A549 (cell line): ENCODE measurements around the gene RBM26. TPM values are rescaled to one million over a fixed set of nuclear protein-coding genes. Genes with fewer than 3 reads are reported as not detected.

Experiments
- ATAC-seq, 2 experiments: fragments of 200-7000 bp in 1 of 2; fragments of >200 bp in 1 of 2; cut with Nextera tagmentation in 1 of 2; cut with Tn5 transposase in 1 of 2; 3 replicates each; pipeline versions ENCODE4 v1.8.0 to v1.9.1; 2018 to 2020; ENCODE audit warnings: mild to moderate bottlenecking in 1 of 2, moderate library complexity in 1 of 2
- CTCF ChIA-PET: fragments of 300-600 bp; sonication (Branson Sonifier 250); formaldehyde crosslinking; extraction: SDS; loops from one replicate; lab custom pipeline; 2021; ENCODE audit warnings: antibody characterized with exemption, inconsistent platforms; lab: Yijun Ruan, JAX
- POLR2A ChIA-PET: fragments of 350-600 bp; formaldehyde crosslinking; extraction: SDS; loops from one replicate; lab custom pipeline; 2021; ENCODE audit warnings: antibody characterized with exemption, inconsistent platforms; lab: Yijun Ruan, JAX
- DNase-seq, 2 experiments: peaks; one replicate each; pipeline versions ENCODE4 v3.0.0 to v3.0.0-alpha.2; 2011 to 2016; ENCODE audit warnings: low read depth in 1 of 2, low spot score in 1 of 2
- FAIRE-seq: peaks from 2 replicates; lab custom pipeline; 2011; peaks lifted over from hg19 to GRCh38; lab: Jason Lieb, UNC
- H3K27ac ChIP-seq, 2 experiments: fragments of >200 bp; sonication (Bioruptor Twin); formaldehyde crosslinking; 3 replicates each; pipeline ENCODE4 v1.5.1; 2016 to 2017
- H3K4me1 ChIP-seq: fragments of >200 bp; sonication (Bioruptor Twin); formaldehyde crosslinking; 3 replicates; pipeline ENCODE4 v1.6.1; 2016
- H3K4me2 ChIP-seq: fragments of >200 bp; sonication (Bioruptor Twin); formaldehyde crosslinking; 3 replicates; pipeline ENCODE4 v1.6.1; 2016
- H3K4me3 ChIP-seq: fragments of >200 bp; sonication (Bioruptor Twin); formaldehyde crosslinking; 3 replicates; pipeline ENCODE4 v1.5.1; 2016
- H3K9me3 ChIP-seq: fragments of >200 bp; sonication (Bioruptor Twin); formaldehyde crosslinking; 3 replicates; pipeline ENCODE4 v1.6.1; 2016
- BCL3 ChIP-seq: fragments of >200 bp; sonication (Bioruptor Twin); formaldehyde crosslinking; IDR thresholded peaks from 3 replicates; pipeline ENCODE4 v1.6.1; 2016
- BHLHE40 ChIP-seq: IDR thresholded peaks from 2 replicates; pipeline ENCODE4 v1.6.1; 2012; ENCODE audit warnings: low read depth, low read length, inconsistent platforms
- CHD4 ChIP-seq: fragments of 200-600 bp; sonication (generic); IDR thresholded peaks from 2 replicates; pipeline ENCODE4 v1.6.1; 2016; ENCODE audit warnings: antibody characterized with exemption, mild to moderate bottlenecking, borderline replicate concordance
- CTCF ChIP-seq: fragments of >200 bp; sonication (Bioruptor Twin); formaldehyde crosslinking; IDR thresholded peaks from 3 replicates; pipeline ENCODE4 v1.5.1; 2016
- E2F6 ChIP-seq: IDR thresholded peaks from 2 replicates; pipeline ENCODE4 v1.6.1; 2012; ENCODE audit warnings: low read depth, borderline replicate concordance
- EHF ChIP-seq: fragments of 250-450 bp; sonication (Bioruptor Pico); IDR thresholded peaks from 2 replicates; pipeline ENCODE4 v1.5.0; 2020; ENCODE audit warnings: mild to moderate bottlenecking
- ELK1 ChIP-seq: fragments of 150-350 bp; IDR thresholded peaks from 2 replicates; pipeline ENCODE4 v1.6.1; 2014; ENCODE audit warnings: low read depth, mild to moderate bottlenecking, low read length
- EP300 ChIP-seq, 2 experiments: fragments of >200 bp; sonication (Bioruptor Twin); formaldehyde crosslinking; IDR thresholded peaks; 2 replicates in 1 of 2; 3 replicates in 1 of 2; pipeline ENCODE4 v1.6.1; 2016 to 2017
- ESRRA ChIP-seq: fragments of 150-350 bp; IDR thresholded peaks from 2 replicates; pipeline ENCODE4 v1.6.1; 2014; ENCODE audit warnings: mild to moderate bottlenecking, low read length, borderline replicate concordance
- FOSB ChIP-seq: fragments of 250-450 bp; sonication (Bioruptor Pico); IDR thresholded peaks from 2 replicates; pipeline ENCODE4 v1.5.0; 2020; ENCODE audit warnings: mild to moderate bottlenecking, moderate library complexity
- GATA3 ChIP-seq: IDR thresholded peaks from 2 replicates; pipeline ENCODE4 v1.6.1; 2012; ENCODE audit warnings: borderline replicate concordance
- HES2 ChIP-seq: fragments of >200 bp; sonication (Bioruptor Twin); formaldehyde crosslinking; IDR thresholded peaks from 2 replicates; pipeline ENCODE4 v1.6.1; 2016
- HEYL ChIP-seq: fragments of 250-450 bp; sonication (Bioruptor Pico); IDR thresholded peaks from 2 replicates; pipeline ENCODE4 v1.8.0; 2021; ENCODE audit warnings: mild to moderate bottlenecking, moderate library complexity
- HOXA7 ChIP-seq: fragments of 250-450 bp; sonication (Bioruptor Pico); IDR thresholded peaks from 2 replicates; pipeline ENCODE4 v1.5.0; 2020; ENCODE audit warnings: mild to moderate bottlenecking, moderate library complexity
- JUNB ChIP-seq: fragments of >200 bp; sonication (Bioruptor Twin); formaldehyde crosslinking; IDR thresholded peaks from 2 replicates; pipeline ENCODE4 v1.6.1; 2016
- KDM1A ChIP-seq: fragments of 200-600 bp; sonication (generic); IDR thresholded peaks from 2 replicates; pipeline ENCODE4 v1.6.1; 2016; ENCODE audit warnings: low read depth, mild to moderate bottlenecking
- KDM5A ChIP-seq: fragments of 200-600 bp; sonication (generic); IDR thresholded peaks from 2 replicates; pipeline ENCODE4 v1.6.1; 2016; ENCODE audit warnings: antibody characterized with exemption, mild to moderate bottlenecking
- MAFK ChIP-seq: fragments of 450-650 bp; IDR thresholded peaks from 2 replicates; pipeline ENCODE4 v1.6.1; 2014; ENCODE audit not compliant: partially characterized antibody
- NFE2L2 ChIP-seq: fragments of 150-350 bp; conservative IDR thresholded peaks from 2 replicates; pipeline ENCODE4 v1.6.1; 2014; ENCODE audit warnings: low read length
- NPAS2 ChIP-seq: fragments of 250-450 bp; sonication (Bioruptor Pico); IDR thresholded peaks from 2 replicates; pipeline ENCODE4 v1.8.0; 2022; ENCODE audit warnings: mild to moderate bottlenecking, moderate library complexity, borderline replicate concordance
- NR3C1 ChIP-seq: fragments of >200 bp; sonication (Bioruptor Twin); formaldehyde crosslinking; IDR thresholded peaks from 3 replicates; pipeline ENCODE4 v1.6.1; 2017
- POLR2A ChIP-seq: IDR thresholded peaks from 2 replicates; pipeline ENCODE4 v1.6.1; 2012; ENCODE audit warnings: mild to moderate bottlenecking, low read length
- RARB ChIP-seq: fragments of 250-450 bp; sonication (Bioruptor Pico); IDR thresholded peaks from 2 replicates; pipeline ENCODE4 v1.8.0; 2021; ENCODE audit warnings: mild to moderate bottlenecking, moderate library complexity
- RFX5 ChIP-seq: fragments of 450-650 bp; IDR thresholded peaks from 2 replicates; pipeline ENCODE4 v1.7.1; 2014; ENCODE audit warnings: antibody characterized with exemption, mild to moderate bottlenecking, moderate library complexity
- TFCP2L1 ChIP-seq: fragments of 250-450 bp; sonication (Bioruptor Pico); IDR thresholded peaks from 2 replicates; pipeline ENCODE4 v1.5.0; 2021; ENCODE audit warnings: mild to moderate bottlenecking
- USF2 ChIP-seq: fragments of 450-650 bp; IDR thresholded peaks from 2 replicates; pipeline ENCODE4 v1.6.1; 2014; ENCODE audit warnings: antibody characterized with exemption
- ZFP36 ChIP-seq: fragments of 450-650 bp; IDR thresholded peaks from 2 replicates; pipeline ENCODE4 v1.6.1; 2014; ENCODE audit warnings: borderline replicate concordance; ENCODE audit not compliant: partially characterized antibody
- ZNF302 ChIP-seq: fragments of 250-450 bp; sonication (Bioruptor Pico); IDR thresholded peaks from 2 replicates; pipeline ENCODE4 v1.9.0; 2021; ENCODE audit warnings: inconsistent platforms, mild to moderate bottlenecking, moderate library complexity
- WGBS: methylation state at CpG from one replicate; pipeline ENCODE4 v1.1.6; 2017; ENCODE audit errors: missing lambda C conversion rate; 5-methylcytosine and 5-hydroxymethylcytosine counted together
- polyA plus RNA-seq, 4 experiments: library from polyadenylated mRNA; depleted of rRNA in 3 of 4; stranded (reverse); fragments of >200 nt; fragmentation: RNase III in 1 of 4; extraction: RNeasy Plus Mini Kit Qiagen cat#74134 plus additional on column Dnase treatment in 1 of 4; gene quantifications; 2 replicates in 3 of 4; 3 replicates in 1 of 4; pipeline ENCODE4 v1.2.3, GENCODE V29; 2011 to 2017

The RBM26 gene
- polyA plus RNA-seq, 2 of the 4 experiments (the other 2 are of a cell fraction): 29.5 to 29.7 TPM

- no peak for ATAC-seq
- H3K27ac ChIP-seq: no peak overlapping the region
- no peak overlapping the region for H3K4me3 ChIP-seq
- POLR2A ChIA-PET: no interaction called here
- no peak for FAIRE-seq
- CTCF ChIA-PET: no interaction called here
- TF ChIP-seq MAFK (no peak), FOSB (no peak), ESRRA (no peak), NFE2L2 (no peak), HES2 (no peak), KDM5A (no peak), HOXA7 (no peak), EHF (no peak), JUNB (no peak)
- no peaks in the 10 kb centered on the region for H3K9me3 ChIP-seq
- no peaks in the 10 kb centered on the region; the same call in 2 of the 3 replicates for H3K4me1 ChIP-seq
- H3K4me2 ChIP-seq: no peak overlapping the region
- DNase-seq: no peak
Observed at GRCh38 chr13:79273045-79273444, 133.0 kb downstream of the RBM26 start.

GRCh38 chr13:79271616-79272015 is 134.4 kb downstream of the RBM26 start:
- DNase-seq (no peak), ATAC-seq (no peak), FAIRE-seq (no peak)
- no peak for TF ChIP-seq CTCF
- no peak for TF ChIP-seq EHF
- no peak for TF ChIP-seq GATA3
- TF ChIP-seq FOSB: no peak
- TF ChIP-seq CHD4: no peak
- TF ChIP-seq ZNF302 (CRISPR knock-in tag): no peak
- no peak for TF ChIP-seq TFCP2L1 (CRISPR knock-in tag)
- TF ChIP-seq ELK1: no peak
- TF ChIP-seq HES2: no peak
- TF ChIP-seq HOXA7: no peak
- TF ChIP-seq ZFP36: no peak
- TF ChIP-seq KDM5A: no peak
- TF ChIP-seq KDM1A: no peak
- no peak for TF ChIP-seq EP300 (IDR thresholded peaks at IDR 0.05)
- 6% methylated on average over 1 of the region's 1 CpG for WGBS
- no peak overlapping the region for H3K4me3 ChIP-seq
- H3K4me1 ChIP-seq: no peaks in the 10 kb centered on the region; the same call in 2 of the 3 replicates
- ChIA-PET CTCF (no interaction called here), POLR2A (no interaction called here)
- H3K9me3 ChIP-seq: no peaks in the 10 kb centered on the region
- no peak overlapping the region for H3K27ac ChIP-seq
- no peak overlapping the region for H3K4me2 ChIP-seq

GRCh38 chr13:79270859-79271258 is 135.2 kb downstream of the RBM26 start:
- CTCF ChIA-PET: no interaction called here
- TF ChIP-seq POLR2A: no peak
- TF ChIP-seq EHF: no peak
- no peak for TF ChIP-seq NR3C1
- no peak for TF ChIP-seq EP300 (IDR thresholded peaks at IDR 0.05)
- no peak for TF ChIP-seq NPAS2
- TF ChIP-seq HEYL (CRISPR knock-in tag): no peak
- TF ChIP-seq GATA3: no peak
- no peak for TF ChIP-seq RARB (CRISPR knock-in tag)
- no peak for TF ChIP-seq USF2
- no peak for TF ChIP-seq JUNB
- TF ChIP-seq BCL3: no peak
- no peak for TF ChIP-seq RFX5
- no peak for TF ChIP-seq E2F6
- TF ChIP-seq TFCP2L1 (CRISPR knock-in tag): no peak
- TF ChIP-seq ZNF302 (CRISPR knock-in tag): no peak
- TF ChIP-seq HOXA7: no peak
- TF ChIP-seq BHLHE40: no peak
- no peaks in the 10 kb centered on the region; the same call in 2 of the 3 replicates for H3K4me1 ChIP-seq
- 15% methylated on average over 3 of the region's 3 CpGs for WGBS
- POLR2A ChIA-PET: no interaction called here
- no peak overlapping the region for H3K27ac ChIP-seq
- H3K4me2 ChIP-seq: no peak overlapping the region
- no peak for ATAC-seq
- no peaks in the 10 kb centered on the region for H3K9me3 ChIP-seq
- no peak for DNase-seq
- H3K4me3 ChIP-seq: no peak overlapping the region
- no peak for FAIRE-seq
